Spleen (tissue), 7 donors: Measurements from ENCODE around the gene PREB.

Experiments
- POLR2A ChIP-seq, 3 donors: fragments of 450-650 bp; IDR thresholded peaks; one replicate each; pipeline ENCODE4 v1.5.1; 2017; ENCODE audit warnings: antibody characterized with exemption in 3 of 3, mild to moderate bottlenecking in 1 of 3
- POLR2AphosphoS5 ChIP-seq, 3 donors: sonication (generic); formaldehyde crosslinking; IDR thresholded peaks; one replicate each; pipeline ENCODE4 v1.5.1; 2017; ENCODE audit warnings: antibody characterized with exemption in 3 of 3
- TF ChIP-seq, protein P1 (sequence below), 11 experiments: fragments of 200-600 bp in 7 of 11; fragments of 450-650 bp in 4 of 11; sonication (generic) in 4 of 11; IDR thresholded peaks in 8 of 11; conservative IDR thresholded peaks in 3 of 11; 1 replicate in 7 of 11; 2 replicates in 4 of 11; pipeline versions ENCODE4 v1.4.0 to v1.8.0; 2016 to 2021; ENCODE audit warnings: antibody characterized with exemption in 11 of 11, inconsistent platforms in 4 of 11, mild to moderate bottlenecking in 1 of 11
- donor health status: DM: no; HTN: no; CAD: no; lungs with moderate emphysema.
- donor health status: DM: no; HTN: no; CAD: no.
- donor health status: DM: no; HTN: no; CAD: no.

DNA sequence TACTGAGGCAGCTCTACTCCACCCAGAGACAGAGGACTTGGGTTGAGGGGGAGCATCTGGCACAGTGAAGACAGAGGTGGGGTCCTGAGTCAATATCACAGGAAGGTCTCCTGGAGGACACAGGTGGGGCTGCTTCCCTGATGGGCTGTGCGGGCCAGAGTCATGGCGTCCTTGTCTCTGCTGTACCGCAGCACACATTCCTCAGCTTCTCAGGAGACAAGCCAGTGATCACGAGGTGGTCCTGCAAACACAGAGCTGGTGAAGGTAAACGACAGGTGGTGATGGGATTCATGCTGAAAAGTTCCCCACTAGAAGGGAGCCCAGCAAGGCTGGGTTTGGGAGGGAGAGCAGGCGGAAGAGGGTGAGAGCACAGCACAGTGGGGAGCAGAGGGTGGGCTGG, 24.0 kb upstream of the PREB start:
- TF ChIP-seq, protein P1, sequence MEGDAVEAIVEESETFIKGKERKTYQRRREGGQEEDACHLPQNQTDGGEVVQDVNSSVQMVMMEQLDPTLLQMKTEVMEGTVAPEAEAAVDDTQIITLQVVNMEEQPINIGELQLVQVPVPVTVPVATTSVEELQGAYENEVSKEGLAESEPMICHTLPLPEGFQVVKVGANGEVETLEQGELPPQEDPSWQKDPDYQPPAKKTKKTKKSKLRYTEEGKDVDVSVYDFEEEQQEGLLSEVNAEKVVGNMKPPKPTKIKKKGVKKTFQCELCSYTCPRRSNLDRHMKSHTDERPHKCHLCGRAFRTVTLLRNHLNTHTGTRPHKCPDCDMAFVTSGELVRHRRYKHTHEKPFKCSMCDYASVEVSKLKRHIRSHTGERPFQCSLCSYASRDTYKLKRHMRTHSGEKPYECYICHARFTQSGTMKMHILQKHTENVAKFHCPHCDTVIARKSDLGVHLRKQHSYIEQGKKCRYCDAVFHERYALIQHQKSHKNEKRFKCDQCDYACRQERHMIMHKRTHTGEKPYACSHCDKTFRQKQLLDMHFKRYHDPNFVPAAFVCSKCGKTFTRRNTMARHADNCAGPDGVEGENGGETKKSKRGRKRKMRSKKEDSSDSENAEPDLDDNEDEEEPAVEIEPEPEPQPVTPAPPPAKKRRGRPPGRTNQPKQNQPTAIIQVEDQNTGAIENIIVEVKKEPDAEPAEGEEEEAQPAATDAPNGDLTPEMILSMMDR (IDR thresholded peaks at IDR 0.05 in 8 of 11, conservative IDR thresholded peaks at IDR 0.05 in 3 of 11): no peak
- TF ChIP-seq POLR2AphosphoS5 (IDR thresholded peaks at IDR 0.05) (no peak), POLR2A (IDR thresholded peaks at IDR 0.05) (no peak)
